ENCODE results near the gene B4GALNT1.

The B4GALNT1 gene

GRCh38 chr12:57585156-57585555 is 47.8 kb downstream of the B4GALNT1 start:
- Histone ChIP-seq H3K27me3 (ENCODE audit: control insufficient read depth in 1 of 2, insufficient read depth in 2 of 2, low read length in 2 of 2) (no peaks in the 10 kb centered on the region), H3K9ac (ENCODE audit: low read length) (no peak overlapping the region), H3K36me3 (ENCODE audit: insufficient read depth, low read length) (no peaks in the 10 kb centered on the region), H3K9me3 (ENCODE audit: low read length) (no peaks in the 10 kb centered on the region), H3K4me1 (ENCODE audit: insufficient read depth, low read length) (no peaks in the 10 kb centered on the region), H3K27ac (ENCODE audit: low read depth, low read length) (no peak overlapping the region), H3K4me3 (ENCODE audit: low read depth in 1 of 2, low read length in 2 of 2) (no peak overlapping the region)

GRCh38 chr12:57584690-57585089 is 48.3 kb downstream of the B4GALNT1 start:
- Histone ChIP-seq H3K9ac (ENCODE audit: low read length) (no peak overlapping the region), H3K36me3 (ENCODE audit: insufficient read depth, low read length) (no peaks in the 10 kb centered on the region), H3K27ac (ENCODE audit: low read depth, low read length) (no peak overlapping the region), H3K4me1 (ENCODE audit: insufficient read depth, low read length) (no peaks in the 10 kb centered on the region), H3K9me3 (ENCODE audit: low read length) (no peaks in the 10 kb centered on the region), H3K4me3 (ENCODE audit: low read depth in 1 of 2, low read length in 2 of 2) (no peak overlapping the region), H3K27me3 (ENCODE audit: control insufficient read depth in 1 of 2, insufficient read depth in 2 of 2, low read length in 2 of 2) (no peaks in the 10 kb centered on the region)

- no peak overlapping the region for H3K27ac ChIP-seq (ENCODE audit: low read depth, low read length)
- no peaks in the 10 kb centered on the region for H3K36me3 ChIP-seq (ENCODE audit: insufficient read depth, low read length)
- no peaks in the 10 kb centered on the region for H3K27me3 ChIP-seq (ENCODE audit: control insufficient read depth in 1 of 2, insufficient read depth in 2 of 2, low read length in 2 of 2)
- H3K9me3 ChIP-seq (ENCODE audit: low read length), result no peaks in the 10 kb centered on the region
- H3K4me1 ChIP-seq (ENCODE audit: insufficient read depth, low read length), result no peaks in the 10 kb centered on the region
- no peak overlapping the region for H3K9ac ChIP-seq (ENCODE audit: low read length)
- H3K4me3 ChIP-seq (ENCODE audit: low read depth in 1 of 2, low read length in 2 of 2), result no peak overlapping the region
These were observed 49.0 kb downstream of the B4GALNT1 start for GRCh38 chr12:57584050-57584449.

- Histone ChIP-seq H3K4me3 (ENCODE audit: low read depth in 1 of 2, low read length in 2 of 2) (no peak overlapping the region), H3K27ac (ENCODE audit: low read depth, low read length) (no peak overlapping the region), H3K9me3 (ENCODE audit: low read length) (no peaks in the 10 kb centered on the region), H3K36me3 (ENCODE audit: insufficient read depth, low read length) (no peaks in the 10 kb centered on the region), H3K9ac (ENCODE audit: low read length) (no peak overlapping the region), H3K27me3 (ENCODE audit: control insufficient read depth in 1 of 2, insufficient read depth in 2 of 2, low read length in 2 of 2) (no peaks in the 10 kb centered on the region), H3K4me1 (ENCODE audit: insufficient read depth, low read length) (no peaks in the 10 kb centered on the region)
These were observed 49.8 kb downstream of the B4GALNT1 start for GRCh38 chr12:57583008-57583831.

- no peaks in the 10 kb centered on the region for H3K27me3 ChIP-seq (ENCODE audit: control insufficient read depth in 1 of 2, insufficient read depth in 2 of 2, low read length in 2 of 2)
- no peak overlapping the region for H3K9ac ChIP-seq (ENCODE audit: low read length)
- no peaks in the 10 kb centered on the region for H3K4me1 ChIP-seq (ENCODE audit: insufficient read depth, low read length)
- H3K27ac ChIP-seq (ENCODE audit: low read depth, low read length), result no peak overlapping the region
- no peak overlapping the region for H3K4me3 ChIP-seq (ENCODE audit: low read depth in 1 of 2, low read length in 2 of 2)
- H3K9me3 ChIP-seq (ENCODE audit: low read length), result no peaks in the 10 kb centered on the region
- no peaks in the 10 kb centered on the region for H3K36me3 ChIP-seq (ENCODE audit: insufficient read depth, low read length)
These were observed 50.6 kb downstream of the B4GALNT1 start for GRCh38 chr12:57582440-57582839.

GRCh38 chr12:57581802-57582201 is 51.2 kb downstream of the B4GALNT1 start:
- no peak overlapping the region for H3K4me3 ChIP-seq (ENCODE audit: low read depth in 1 of 2, low read length in 2 of 2)
- no peak overlapping the region for H3K9ac ChIP-seq (ENCODE audit: low read length)
- H3K36me3 ChIP-seq (ENCODE audit: insufficient read depth, low read length), result no peaks in the 10 kb centered on the region
- H3K27ac ChIP-seq (ENCODE audit: low read depth, low read length), result no peak overlapping the region
- H3K27me3 ChIP-seq (ENCODE audit: control insufficient read depth in 1 of 2, insufficient read depth in 2 of 2, low read length in 2 of 2), result no peaks in the 10 kb centered on the region
- H3K4me1 ChIP-seq (ENCODE audit: insufficient read depth, low read length), result no peaks in the 10 kb centered on the region
- H3K9me3 ChIP-seq (ENCODE audit: low read length), result no peaks in the 10 kb centered on the region

- no peaks in the 10 kb centered on the region for H3K9me3 ChIP-seq (ENCODE audit: low read length)
- no peak overlapping the region for H3K4me3 ChIP-seq (ENCODE audit: low read depth in 1 of 2, low read length in 2 of 2)
- no peak overlapping the region for H3K9ac ChIP-seq (ENCODE audit: low read length)
- no peaks in the 10 kb centered on the region for H3K27me3 ChIP-seq (ENCODE audit: control insufficient read depth in 1 of 2, insufficient read depth in 2 of 2, low read length in 2 of 2)
- no peak overlapping the region for H3K27ac ChIP-seq (ENCODE audit: low read depth, low read length)
- H3K4me1 ChIP-seq (ENCODE audit: insufficient read depth, low read length), result no peaks in the 10 kb centered on the region
- H3K36me3 ChIP-seq (ENCODE audit: insufficient read depth, low read length), result no peaks in the 10 kb centered on the region
These were observed 52.6 kb downstream of the B4GALNT1 start for GRCh38 chr12:57580466-57580795.

GRCh38 chr12:57579677-57580465 is 53.1 kb downstream of the B4GALNT1 start:
- Histone ChIP-seq H3K9me3 (ENCODE audit: low read length) (no peaks in the 10 kb centered on the region), H3K36me3 (ENCODE audit: insufficient read depth, low read length) (no peaks in the 10 kb centered on the region), H3K9ac (ENCODE audit: low read length) (no peak overlapping the region), H3K4me1 (ENCODE audit: insufficient read depth, low read length) (no peaks in the 10 kb centered on the region), H3K27ac (ENCODE audit: low read depth, low read length) (no peak overlapping the region), H3K4me3 (ENCODE audit: low read depth in 1 of 2, low read length in 2 of 2) (no peak overlapping the region), H3K27me3 (ENCODE audit: control insufficient read depth in 1 of 2, insufficient read depth in 2 of 2, low read length in 2 of 2) (no peaks in the 10 kb centered on the region)

GRCh38 chr12:57579011-57579410 is 54.0 kb downstream of the B4GALNT1 start:
- Histone ChIP-seq H3K27ac (ENCODE audit: low read depth, low read length) (no peak overlapping the region), H3K9ac (ENCODE audit: low read length) (no peak overlapping the region), H3K9me3 (ENCODE audit: low read length) (no peaks in the 10 kb centered on the region), H3K27me3 (ENCODE audit: control insufficient read depth in 1 of 2, insufficient read depth in 2 of 2, low read length in 2 of 2) (no peaks in the 10 kb centered on the region), H3K4me3 (ENCODE audit: low read depth in 1 of 2, low read length in 2 of 2) (no peak overlapping the region), H3K36me3 (ENCODE audit: insufficient read depth, low read length) (no peaks in the 10 kb centered on the region), H3K4me1 (ENCODE audit: insufficient read depth, low read length) (no peaks in the 10 kb centered on the region)

GRCh38 chr12:57577981-57578758 is 54.8 kb downstream of the B4GALNT1 start:
- no peak overlapping the region for H3K27ac ChIP-seq (ENCODE audit: low read depth, low read length)
- H3K36me3 ChIP-seq (ENCODE audit: insufficient read depth, low read length), result no peaks in the 10 kb centered on the region
- no peaks in the 10 kb centered on the region for H3K4me1 ChIP-seq (ENCODE audit: insufficient read depth, low read length)
- H3K9me3 ChIP-seq (ENCODE audit: low read length), result no peaks in the 10 kb centered on the region
- H3K27me3 ChIP-seq (ENCODE audit: control insufficient read depth in 1 of 2, insufficient read depth in 2 of 2, low read length in 2 of 2), result no peaks in the 10 kb centered on the region
- no peak overlapping the region for H3K4me3 ChIP-seq (ENCODE audit: low read depth in 1 of 2, low read length in 2 of 2)
- H3K9ac ChIP-seq (ENCODE audit: low read length), result no peak overlapping the region

GRCh38 chr12:57576613-57577160 is 56.3 kb downstream of the B4GALNT1 start:
- Histone ChIP-seq H3K9ac (ENCODE audit: low read length) (no peak overlapping the region), H3K27ac (ENCODE audit: low read depth, low read length) (no peak overlapping the region), H3K27me3 (ENCODE audit: control insufficient read depth in 1 of 2, insufficient read depth in 2 of 2, low read length in 2 of 2) (no peaks in the 10 kb centered on the region), H3K9me3 (ENCODE audit: low read length) (no peaks in the 10 kb centered on the region), H3K4me1 (ENCODE audit: insufficient read depth, low read length) (no peaks in the 10 kb centered on the region), H3K4me3 (ENCODE audit: low read depth in 1 of 2, low read length in 2 of 2) (no peak overlapping the region), H3K36me3 (ENCODE audit: insufficient read depth, low read length) (no peaks in the 10 kb centered on the region)

Data from muscle layer of colon (tissue), 2 donors.